NB4 (cell line): ENCODE data around the gene CACNG4.
"Not testable (repeated sequence)": the region's sequence is repeated elsewhere in the genome, so short reads cannot be mapped to it uniquely, and the experiment has no call there.

Source experiments
- DNase-seq: peaks from one replicate; pipeline ENCODE4 v3.0.0; 2010; ENCODE audit warnings: low read depth
- H3K4me3 ChIP-seq: one replicate; pipeline ENCODE4 v1.5.1; 2011; ENCODE audit warnings: mild to moderate bottlenecking, low read depth, low read length, moderate library complexity
- CTCF ChIP-seq: IDR thresholded peaks from one replicate; pipeline ENCODE4 v1.5.1; 2012; ENCODE audit warnings: low read depth, low read length
- MAX ChIP-seq: IDR thresholded peaks from 2 replicates; pipeline ENCODE4 v1.6.1; 2011; ENCODE audit warnings: low read depth, low read length
- MYC ChIP-seq: IDR thresholded peaks from 2 replicates; pipeline ENCODE4 v1.6.1; 2011; ENCODE audit warnings: low read depth, low read length
- POLR2A ChIP-seq: IDR thresholded peaks from 2 replicates; pipeline ENCODE4 v1.6.1; 2011; ENCODE audit warnings: mild to moderate bottlenecking; ENCODE audit not compliant: insufficient read length; ENCODE audit errors: extremely low read depth

The CACNG4 gene

GRCh38 chr17:66970140-66970539 is 5.6 kb downstream of the CACNG4 start:
- TF ChIP-seq CTCF = no peak
- no peak for TF ChIP-seq MAX
- TF ChIP-seq MYC = no peak
- no peak for TF ChIP-seq POLR2A
- DNase-seq = no peak
- no peak overlapping the region for H3K4me3 ChIP-seq

GRCh38 chr17:66970797-66971196 is 6.3 kb downstream of the CACNG4 start:
- TF ChIP-seq MYC (no peak), POLR2A (no peak), MAX (no peak), CTCF (no peak)
- H3K4me3 ChIP-seq = no peak overlapping the region
- no peak for DNase-seq

- no peak for DNase-seq
- no peak overlapping the region for H3K4me3 ChIP-seq
- TF ChIP-seq MYC (no peak), POLR2A (no peak), CTCF (no peak), MAX (no peak)
These were observed 6.8 kb downstream of the CACNG4 start for GRCh38 chr17:66971264-66971663.

- no peak for TF ChIP-seq MYC
- no peak for TF ChIP-seq MAX
- no peak for TF ChIP-seq CTCF
- no peak for TF ChIP-seq POLR2A
- H3K4me3 ChIP-seq = no peak overlapping the region
- no peak for DNase-seq
These were observed 7.4 kb downstream of the CACNG4 start for GRCh38 chr17:66971730-66972441.

GRCh38 chr17:66972442-66972830 is 7.9 kb downstream of the CACNG4 start:
- not testable (repeated sequence) for H3K4me3 ChIP-seq, DNase-seq

GRCh38 chr17:66975188-66975587 is 10.7 kb downstream of the CACNG4 start:
- no peak overlapping the region for H3K4me3 ChIP-seq
- TF ChIP-seq POLR2A = no peak
- TF ChIP-seq CTCF = no peak
- TF ChIP-seq MAX = no peak
- TF ChIP-seq MYC = no peak

More at GRCh38 chr17:66975188-66975587, 10.7 kb downstream of the CACNG4 start:
- DNase-seq = no peak
